ENCODE data around the gene NR1H2.

NR1H2 gene

GRCh38 chr19:50417111-50418081 lies 41.1 kb downstream of the NR1H2 start:
- no peak for DNase-seq (ENCODE audit: extremely low spot score)
- POLR2A ChIA-PET, result no interaction called here
- TF ChIP-seq HDGF (IDR thresholded peaks at IDR 0.05; ENCODE audit: borderline replicate concordance) (no peak), BHLHE40 (IDR thresholded peaks at IDR 0.05; ENCODE audit: borderline replicate concordance) (no peak), SP1 (IDR thresholded peaks at IDR 0.05) (no peak), ARNT (IDR thresholded peaks at IDR 0.05) (no peak), FOXK2 (IDR thresholded peaks at IDR 0.05) (no peak), FOXM1 (IDR thresholded peaks at IDR 0.05; ENCODE audit: borderline replicate concordance) (no peak), ELF4 (IDR thresholded peaks at IDR 0.05) (no peak), SUZ12 (IDR thresholded peaks at IDR 0.05) (no peak), TARDBP (IDR thresholded peaks at IDR 0.05) (no peak), NFRKB (IDR thresholded peaks at IDR 0.05) (no peak), L3MBTL2 (conservative IDR thresholded peaks at IDR 0.05) (no peak), PKNOX1 (IDR thresholded peaks at IDR 0.05) (no peak), CTBP1 (IDR thresholded peaks at IDR 0.05; ENCODE audit: borderline replicate concordance) (no peak), LEF1 (IDR thresholded peaks at IDR 0.05; ENCODE audit: borderline replicate concordance) (no peak), ZNF384 (IDR thresholded peaks at IDR 0.05) (no peak), FOXA1 (IDR thresholded peaks at IDR 0.05) (no peak)
- CTCF ChIA-PET, result no interaction called here

GRCh38 chr19:50418176-50419021 lies 42.1 kb downstream of the NR1H2 start, which contains the start of gene SPIB:
Gene SPIB, plus strand, starts transcription at chr19:50418938. Its CDS starts 25 bp downstream, at chr19:50418963.
- ChIA-PET CTCF (no interaction called here), POLR2A (interaction anchor here (0.7 kb wide), 1 partner anchor 11 kb away, joined by 3 read pairs; no protein-coding TSS in a partner anchor)
- TF ChIP-seq CTBP1 (IDR thresholded peaks at IDR 0.05; ENCODE audit: borderline replicate concordance) (no peak), FOXK2 (IDR thresholded peaks at IDR 0.05) (no peak), HDGF (IDR thresholded peaks at IDR 0.05; ENCODE audit: borderline replicate concordance) (no peak), ARNT (IDR thresholded peaks at IDR 0.05) (no peak)
- no peak for DNase-seq (ENCODE audit: extremely low spot score)

- no peak for TF ChIP-seq FOXK2 (IDR thresholded peaks at IDR 0.05)
- POLR2A ChIA-PET, result no interaction called here
- no peak for DNase-seq (ENCODE audit: extremely low spot score)
- CTCF ChIA-PET, result no interaction called here
Measured at GRCh38 chr19:50419022-50419579, 42.8 kb downstream of the NR1H2 start.

- no peak for DNase-seq (ENCODE audit: extremely low spot score)
- ChIA-PET POLR2A (no interaction called here), CTCF (no interaction called here)
- no peak for TF ChIP-seq L3MBTL2 (conservative IDR thresholded peaks at IDR 0.05)
- no peak for TF ChIP-seq BHLHE40 (IDR thresholded peaks at IDR 0.05; ENCODE audit: borderline replicate concordance)
- TF ChIP-seq CTBP1 (IDR thresholded peaks at IDR 0.05; ENCODE audit: borderline replicate concordance), result no peak
- no peak for TF ChIP-seq FOXM1 (IDR thresholded peaks at IDR 0.05; ENCODE audit: borderline replicate concordance)
- TF ChIP-seq ELF4 (IDR thresholded peaks at IDR 0.05), result no peak
- no peak for TF ChIP-seq FOXA1 (IDR thresholded peaks at IDR 0.05)
- TF ChIP-seq TARDBP (IDR thresholded peaks at IDR 0.05), result no peak
- TF ChIP-seq HDGF (IDR thresholded peaks at IDR 0.05; ENCODE audit: borderline replicate concordance), result no peak
- no peak for TF ChIP-seq SUZ12 (IDR thresholded peaks at IDR 0.05)
- no peak for TF ChIP-seq LEF1 (IDR thresholded peaks at IDR 0.05; ENCODE audit: borderline replicate concordance)
- no peak for TF ChIP-seq SP1 (IDR thresholded peaks at IDR 0.05)
- no peak for TF ChIP-seq FOXK2 (IDR thresholded peaks at IDR 0.05)
- TF ChIP-seq ZNF384 (IDR thresholded peaks at IDR 0.05), result no peak
Measured at GRCh38 chr19:50419580-50420035, 43.4 kb downstream of the NR1H2 start.

GRCh38 chr19:50420127-50420526 lies 43.9 kb downstream of the NR1H2 start:
- CTCF ChIA-PET, result no interaction called here
- POLR2A ChIA-PET, result interaction anchor here (1.3 kb wide), 1 partner anchor 36 kb away, joined by 3 read pairs; the partner anchor contains the start of gene POLD1
- no peak for TF ChIP-seq FOXM1 (IDR thresholded peaks at IDR 0.05; ENCODE audit: borderline replicate concordance)
- no peak for TF ChIP-seq SP1 (IDR thresholded peaks at IDR 0.05)
- TF ChIP-seq TARDBP (IDR thresholded peaks at IDR 0.05), result no peak
- no peak for TF ChIP-seq SUZ12 (IDR thresholded peaks at IDR 0.05)
- no peak for TF ChIP-seq FOXA1 (IDR thresholded peaks at IDR 0.05)
- no peak for TF ChIP-seq ELF4 (IDR thresholded peaks at IDR 0.05)
- no peak for DNase-seq (ENCODE audit: extremely low spot score)

- ChIA-PET POLR2A (interaction anchor here (1.3 kb wide), 1 partner anchor 37 kb away, joined by 3 read pairs; the partner anchor contains the start of gene POLD1), CTCF (no interaction called here)
- no peak for DNase-seq (ENCODE audit: extremely low spot score)
- TF ChIP-seq SP1 (IDR thresholded peaks at IDR 0.05) (no peak), NFRKB (IDR thresholded peaks at IDR 0.05) (no peak), ELF4 (IDR thresholded peaks at IDR 0.05) (no peak), PKNOX1 (IDR thresholded peaks at IDR 0.05) (no peak), ARNT (IDR thresholded peaks at IDR 0.05) (no peak), FOXK2 (IDR thresholded peaks at IDR 0.05) (no peak), FOXA1 (IDR thresholded peaks at IDR 0.05) (no peak), LEF1 (IDR thresholded peaks at IDR 0.05; ENCODE audit: borderline replicate concordance) (no peak), TARDBP (IDR thresholded peaks at IDR 0.05) (no peak), BHLHE40 (IDR thresholded peaks at IDR 0.05; ENCODE audit: borderline replicate concordance) (no peak)
Measured at GRCh38 chr19:50420808-50421207, 44.6 kb downstream of the NR1H2 start.
